Endodermal cell (in vitro differentiated cells): Measurements from ENCODE around the gene GPR3. TPM values are rescaled to one million over a fixed set of nuclear protein-coding genes. Genes with fewer than 3 reads are reported as not detected.
A peak's percentile ranks its signal among the peaks of the same experiment; 100 is the strongest.

Source experiments
- DNase-seq: peaks from one replicate; pipeline ENCODE4 v3.0.0-alpha.2; 2017
- H3K27ac ChIP-seq: 2 replicates; pipeline ENCODE4 v1.5.1; 2013; ENCODE audit warnings: mild to moderate bottlenecking, low read depth, low read length, moderate library complexity
- H3K27me3 ChIP-seq: 2 replicates; pipeline ENCODE4 v1.6.1; 2013; ENCODE audit warnings: mild to moderate bottlenecking, low read length, moderate library complexity; ENCODE audit not compliant: insufficient read depth, control insufficient read depth, poor library complexity, severe bottlenecking
- H3K36me3 ChIP-seq: 2 replicates; pipeline ENCODE4 v1.7.0; 2013; ENCODE audit warnings: mild to moderate bottlenecking, low read length, moderate library complexity; ENCODE audit not compliant: control insufficient read depth, insufficient read depth
- H3K4me1 ChIP-seq: one replicate; pipeline ENCODE4 v1.7.0; 2013; ENCODE audit warnings: low read length; ENCODE audit not compliant: control insufficient read depth, insufficient read depth
- H3K4me3 ChIP-seq: 2 replicates; pipeline ENCODE4 v1.5.1; 2013; ENCODE audit warnings: mild to moderate bottlenecking, low read length, moderate library complexity
- H3K9ac ChIP-seq: 2 replicates; pipeline ENCODE4 v1.6.1; 2013; ENCODE audit warnings: mild to moderate bottlenecking, low read length, moderate library complexity; ENCODE audit not compliant: poor library complexity, severe bottlenecking; ENCODE audit errors: extremely low read depth
- H3K9me3 ChIP-seq: 2 replicates; pipeline ENCODE4 v1.6.1; 2013; ENCODE audit warnings: mild to moderate bottlenecking, low read length, moderate library complexity; ENCODE audit not compliant: control insufficient read depth
- H3K27ac Mint-ChIP-seq: 2 replicates; pipeline ENCODE4 v1.8.0; 2020; ENCODE audit warnings: mixed read lengths
- H3K27me3 Mint-ChIP-seq: 2 replicates; pipeline ENCODE4 v1.8.0; 2021; ENCODE audit warnings: mild to moderate bottlenecking, mixed read lengths; ENCODE audit not compliant: insufficient read depth
- H3K36me3 Mint-ChIP-seq: 2 replicates; pipeline ENCODE4 v1.8.0; 2020; ENCODE audit warnings: low read depth, mixed read lengths
- H3K4me1 Mint-ChIP-seq: 2 replicates; pipeline ENCODE4 v1.8.0; 2020; ENCODE audit warnings: mixed read lengths
- H3K4me3 Mint-ChIP-seq: 2 replicates; pipeline ENCODE4 v1.8.0; 2020; ENCODE audit warnings: mild to moderate bottlenecking, moderate library complexity, mixed read lengths
- H3K9me3 Mint-ChIP-seq: 2 replicates; pipeline ENCODE4 v1.8.0; 2020; ENCODE audit warnings: mild to moderate bottlenecking, mixed read lengths
- WGBS, 2 experiments: methylation state at CpG; one replicate each; pipeline versions ENCODE4 v1.1.5 to v1.1.7; 2013; ENCODE audit warnings: missing lambda C conversion rate in 2 of 2, mixed read lengths in 1 of 2; ENCODE audit not compliant: insufficient coverage in 1 of 2, insufficient read length in 1 of 2; 5-methylcytosine and 5-hydroxymethylcytosine counted together
- total RNA-seq, 2 donors: library from RNA; stranded (reverse); fragmentation: NEBNext Ultra II Directional in 1 of 2; extraction: Animal tissue kit (Norgen Biotek cat#: 25700) in 1 of 2; gene quantifications; 2 replicates in 1 of 2; 3 replicates in 1 of 2; pipeline ENCODE4 v1.2.1, GENCODE V29; 2021
- TF ChIP-seq, protein P1 (sequence below): fragments of 200-600 bp; sonication (generic); conservative IDR thresholded peaks from 2 replicates; pipeline ENCODE4 v1.5.0; 2021; ENCODE audit warnings: antibody characterized with exemption, mild to moderate bottlenecking

GPR3 gene
- total RNA-seq, 2 donors from 2014 or later, result 3.5 to 4.1 TPM

DNA sequence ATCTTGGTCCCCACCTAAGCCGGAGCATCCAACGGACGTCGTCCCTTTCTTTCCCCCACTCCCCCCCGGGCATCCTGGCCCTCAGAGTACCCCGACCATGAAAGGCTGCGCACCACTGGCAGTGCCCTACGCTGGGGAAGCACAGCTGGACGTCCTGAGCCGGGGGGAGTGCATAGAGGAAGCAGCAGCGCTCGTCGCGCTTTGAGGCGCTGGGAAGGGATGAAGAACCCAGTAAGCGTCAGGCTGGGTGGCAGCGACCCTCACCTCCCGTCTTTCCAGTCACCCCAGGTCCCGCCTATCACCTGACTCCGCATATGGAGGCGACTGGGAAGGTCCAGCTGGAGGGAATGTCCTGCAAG, 31.4 kb upstream of the GPR3 start:
- Mint-ChIP-seq H3K27me3 (peaks cover 59% of the 10 kb centered on the region), H3K27ac (no peak overlapping the region), H3K4me3 (peak overlapping the region; percentile 59), H3K4me1 (peaks cover 14% of the 10 kb centered on the region), H3K9me3 (no peaks in the 10 kb centered on the region), H3K36me3 (peaks cover 2% of the 10 kb centered on the region)
- H3K27ac ChIP-seq, result no peak overlapping the region
- H3K27me3 ChIP-seq, result peaks cover 44% of the 10 kb centered on the region
- H3K9ac ChIP-seq, result no peak overlapping the region
- no peaks in the 10 kb centered on the region for H3K4me1 ChIP-seq
- DNase-seq, result no peak
- H3K4me3 ChIP-seq, result peak overlapping the region; percentile 71
- no peaks in the 10 kb centered on the region for H3K9me3 ChIP-seq
- TF ChIP-seq, protein P1, sequence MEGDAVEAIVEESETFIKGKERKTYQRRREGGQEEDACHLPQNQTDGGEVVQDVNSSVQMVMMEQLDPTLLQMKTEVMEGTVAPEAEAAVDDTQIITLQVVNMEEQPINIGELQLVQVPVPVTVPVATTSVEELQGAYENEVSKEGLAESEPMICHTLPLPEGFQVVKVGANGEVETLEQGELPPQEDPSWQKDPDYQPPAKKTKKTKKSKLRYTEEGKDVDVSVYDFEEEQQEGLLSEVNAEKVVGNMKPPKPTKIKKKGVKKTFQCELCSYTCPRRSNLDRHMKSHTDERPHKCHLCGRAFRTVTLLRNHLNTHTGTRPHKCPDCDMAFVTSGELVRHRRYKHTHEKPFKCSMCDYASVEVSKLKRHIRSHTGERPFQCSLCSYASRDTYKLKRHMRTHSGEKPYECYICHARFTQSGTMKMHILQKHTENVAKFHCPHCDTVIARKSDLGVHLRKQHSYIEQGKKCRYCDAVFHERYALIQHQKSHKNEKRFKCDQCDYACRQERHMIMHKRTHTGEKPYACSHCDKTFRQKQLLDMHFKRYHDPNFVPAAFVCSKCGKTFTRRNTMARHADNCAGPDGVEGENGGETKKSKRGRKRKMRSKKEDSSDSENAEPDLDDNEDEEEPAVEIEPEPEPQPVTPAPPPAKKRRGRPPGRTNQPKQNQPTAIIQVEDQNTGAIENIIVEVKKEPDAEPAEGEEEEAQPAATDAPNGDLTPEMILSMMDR, result no peak
- no peaks in the 10 kb centered on the region for H3K36me3 ChIP-seq
- 53 to 74% methylated on average over 17 to 21 of the region's 21 CpGs for WGBS, 2 experiments

DNA sequence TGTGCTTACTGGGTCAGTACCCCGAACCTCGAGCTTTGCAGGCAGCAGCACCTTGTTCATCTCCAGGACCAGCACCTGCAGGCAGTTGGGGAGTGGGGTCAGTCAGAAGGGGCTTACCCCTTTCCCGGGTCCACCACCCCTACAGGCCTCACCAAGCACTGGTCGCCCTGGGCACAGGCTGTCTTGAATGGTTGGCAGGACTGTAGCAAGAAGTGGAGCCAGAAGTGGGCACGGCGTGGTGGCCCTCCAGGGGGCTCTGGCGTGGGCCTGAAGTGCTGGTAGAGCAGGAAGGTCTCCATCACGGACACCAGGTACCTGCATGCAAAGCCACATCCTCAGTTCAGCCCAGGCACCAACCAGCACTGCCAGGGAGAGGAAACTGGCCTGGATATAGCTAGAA, 30.9 kb upstream of the GPR3 start:
- DNase-seq, result no peak
- H3K27me3 ChIP-seq, result peaks cover 44% of the 10 kb centered on the region
- H3K36me3 ChIP-seq, result no peaks in the 10 kb centered on the region
- WGBS, 2 experiments, result 93 to 94% methylated on average over 4 to 8 of the region's 8 CpGs
- no peak overlapping the region for H3K9ac ChIP-seq
- peaks cover 2% of the 10 kb centered on the region for H3K36me3 Mint-ChIP-seq
- H3K27ac ChIP-seq, result no peak overlapping the region
- H3K4me1 Mint-ChIP-seq, result peaks cover 14% of the 10 kb centered on the region
- no peak overlapping the region for H3K27ac Mint-ChIP-seq
- no peaks in the 10 kb centered on the region for H3K9me3 Mint-ChIP-seq
- H3K4me3 Mint-ChIP-seq, result peak overlapping the region; percentile 59
- TF ChIP-seq, protein P1, result no peak
- no peak overlapping the region for H3K4me3 ChIP-seq
- H3K27me3 Mint-ChIP-seq, result peaks cover 59% of the 10 kb centered on the region
- H3K4me1 ChIP-seq, result no peaks in the 10 kb centered on the region
- H3K9me3 ChIP-seq, result no peaks in the 10 kb centered on the region

DNA sequence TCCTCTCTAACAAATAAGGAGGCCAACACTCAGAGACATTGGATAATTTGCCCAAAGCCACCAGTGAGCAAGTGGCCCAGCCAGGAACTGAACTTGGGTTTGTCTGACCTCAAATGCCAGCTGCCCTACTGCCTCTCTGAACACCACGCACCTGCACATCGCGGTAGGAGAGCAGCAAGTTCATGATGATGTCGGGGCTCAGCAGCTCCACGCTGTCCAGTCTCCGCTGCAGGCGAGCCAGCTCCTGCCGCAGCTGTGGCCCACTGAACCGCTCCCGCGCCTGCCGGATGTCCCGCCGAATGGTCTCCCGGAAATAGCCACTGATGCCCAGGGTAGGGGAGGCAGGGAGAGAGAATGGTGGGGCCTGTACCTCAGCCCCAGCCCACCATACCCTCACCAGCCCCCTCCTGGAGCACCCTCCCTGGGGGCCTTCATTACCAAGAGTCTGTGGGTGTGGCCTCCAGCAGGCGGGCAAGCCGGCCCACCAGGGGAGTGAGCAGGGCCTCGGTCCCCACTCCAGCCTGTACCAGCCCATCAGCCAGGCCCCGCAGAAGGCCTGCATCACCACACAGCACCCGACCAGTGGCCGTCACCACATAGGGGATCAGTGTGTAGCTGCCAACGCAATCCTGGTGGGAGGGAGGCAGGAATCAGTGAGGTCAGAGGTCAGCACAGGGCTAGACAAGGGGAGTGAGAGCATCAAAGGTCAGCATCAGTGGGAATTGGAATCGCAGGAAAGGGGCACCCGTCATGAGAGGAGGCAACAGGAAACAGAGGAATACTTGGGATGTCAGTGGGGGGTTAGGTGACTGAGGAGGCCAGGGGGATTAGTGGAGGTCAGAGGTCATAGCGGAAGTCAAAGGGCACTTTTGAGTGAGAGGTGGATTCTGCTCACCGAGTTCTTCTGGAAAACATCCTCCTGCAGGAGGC, 28.4 kb upstream of the GPR3 start:
- H3K27me3 Mint-ChIP-seq, result peaks cover 44% of the 10 kb centered on the region
- H3K4me3 Mint-ChIP-seq, result no peak overlapping the region
- no peak for DNase-seq
- Histone ChIP-seq H3K27me3 (peaks cover 29% of the 10 kb centered on the region), H3K9me3 (no peaks in the 10 kb centered on the region), H3K9ac (no peak overlapping the region), H3K36me3 (no peaks in the 10 kb centered on the region), H3K27ac (no peak overlapping the region), H3K4me1 (no peaks in the 10 kb centered on the region), H3K4me3 (no peak overlapping the region)
- no peak overlapping the region for H3K27ac Mint-ChIP-seq
- TF ChIP-seq, protein P1, result no peak
- no peaks in the 10 kb centered on the region for H3K36me3 Mint-ChIP-seq
- H3K4me1 Mint-ChIP-seq, result peaks cover 16% of the 10 kb centered on the region
- WGBS, 2 experiments, result 83 to 89% methylated on average over 15 to 26 of the region's 26 CpGs
- no peaks in the 10 kb centered on the region for H3K9me3 Mint-ChIP-seq
